PC-3 (cell line): ENCODE data around the gene JPH4.

ENCODE experiments used
- EZH2 ChIP-seq: fragments of 300-600 bp; sonication (generic); IDR thresholded peaks from one replicate; pipeline ENCODE4 v1.6.1; 2017; ENCODE audit warnings: antibody characterized with exemption, mild to moderate bottlenecking, low read length; ENCODE audit not compliant: unreplicated experiment
- EZH2phosphoT487 ChIP-seq: fragments of 300-600 bp; sonication (generic); IDR thresholded peaks from 2 replicates; pipeline ENCODE4 v1.6.1; 2018; ENCODE audit warnings: mild to moderate bottlenecking, antibody characterized with exemption, low read length, borderline replicate concordance
- TF ChIP-seq, protein P1 (sequence below): fragments of 300-600 bp; sonication (generic); conservative IDR thresholded peaks from 2 replicates; pipeline ENCODE4 v1.5.1; 2017; ENCODE audit warnings: antibody characterized with exemption, low read depth, mild to moderate bottlenecking, low read length

- TF ChIP-seq EZH2, result no peak
- TF ChIP-seq, protein P1, sequence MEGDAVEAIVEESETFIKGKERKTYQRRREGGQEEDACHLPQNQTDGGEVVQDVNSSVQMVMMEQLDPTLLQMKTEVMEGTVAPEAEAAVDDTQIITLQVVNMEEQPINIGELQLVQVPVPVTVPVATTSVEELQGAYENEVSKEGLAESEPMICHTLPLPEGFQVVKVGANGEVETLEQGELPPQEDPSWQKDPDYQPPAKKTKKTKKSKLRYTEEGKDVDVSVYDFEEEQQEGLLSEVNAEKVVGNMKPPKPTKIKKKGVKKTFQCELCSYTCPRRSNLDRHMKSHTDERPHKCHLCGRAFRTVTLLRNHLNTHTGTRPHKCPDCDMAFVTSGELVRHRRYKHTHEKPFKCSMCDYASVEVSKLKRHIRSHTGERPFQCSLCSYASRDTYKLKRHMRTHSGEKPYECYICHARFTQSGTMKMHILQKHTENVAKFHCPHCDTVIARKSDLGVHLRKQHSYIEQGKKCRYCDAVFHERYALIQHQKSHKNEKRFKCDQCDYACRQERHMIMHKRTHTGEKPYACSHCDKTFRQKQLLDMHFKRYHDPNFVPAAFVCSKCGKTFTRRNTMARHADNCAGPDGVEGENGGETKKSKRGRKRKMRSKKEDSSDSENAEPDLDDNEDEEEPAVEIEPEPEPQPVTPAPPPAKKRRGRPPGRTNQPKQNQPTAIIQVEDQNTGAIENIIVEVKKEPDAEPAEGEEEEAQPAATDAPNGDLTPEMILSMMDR, result no peak
- TF ChIP-seq EZH2phosphoT487, result no peak
Measured at GRCh38 chr14:23623962-23624361, 45.4 kb upstream of the JPH4 start.
